ENCODE data around the gene PRM2. TPM values are rescaled to one million over a fixed set of nuclear protein-coding genes. Genes with fewer than 3 reads are reported as not detected.
A peak's percentile ranks its signal among the peaks of the same experiment; 100 is the strongest.

Gene PRM2
- total RNA-seq, 1 donor from 2014 or later = not detected

DNA sequence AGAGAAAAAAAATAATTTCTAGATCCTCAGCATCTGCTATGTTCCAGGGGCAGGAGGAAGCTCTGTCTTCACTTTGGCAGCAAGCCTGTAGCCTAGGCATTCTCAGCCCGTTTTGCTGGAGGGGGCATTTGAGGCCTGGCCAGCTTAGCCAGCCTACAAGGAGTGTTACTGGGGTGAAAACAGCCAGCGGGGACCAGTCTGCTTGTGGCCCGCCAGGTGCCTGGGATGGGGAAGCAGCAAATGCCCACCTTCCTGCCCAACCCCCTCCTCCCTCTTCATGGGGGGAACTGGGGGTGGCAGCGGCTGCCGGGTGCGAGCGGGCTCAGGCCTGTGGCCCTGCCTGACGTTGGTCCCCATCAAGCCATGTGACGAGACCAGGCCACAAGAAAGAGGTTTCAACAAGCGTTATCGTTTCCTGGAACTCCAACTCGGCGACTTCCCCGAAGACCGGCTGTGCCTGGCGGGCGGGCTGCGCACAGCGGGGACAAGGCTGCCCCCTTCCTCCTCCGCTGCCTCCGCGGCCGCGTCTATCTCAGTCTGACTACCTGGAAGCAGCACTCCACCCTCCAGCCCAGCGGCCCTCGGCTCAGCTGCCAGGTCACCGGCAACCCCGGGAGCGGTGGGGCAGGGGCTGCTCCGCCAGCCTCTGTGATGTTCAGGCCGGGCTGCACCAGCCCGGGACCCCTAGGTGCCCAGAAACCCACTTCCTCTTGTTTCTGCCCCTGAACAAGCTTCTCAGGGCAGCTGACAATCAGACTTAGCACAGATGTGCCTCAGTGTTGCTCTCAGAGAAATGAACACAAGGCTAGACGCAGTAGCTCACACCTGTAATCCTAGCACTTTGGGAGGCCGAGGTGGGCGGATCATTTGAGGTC is 43.2 kb downstream of the PRM2 start:
- DNase-seq (peak; percentile 87), ATAC-seq (peak; percentile 79)
- H3K4me1 ChIP-seq = peaks cover 17% of the 10 kb centered on the region
- H3K9me3 ChIP-seq = no peaks in the 10 kb centered on the region
- intact Hi-C loops (cut with DNase I) = no loop called here
- H3K27me3 ChIP-seq = no peaks in the 10 kb centered on the region
- H3K4me3 ChIP-seq = no peak overlapping the region
- H3K36me3 ChIP-seq = no peaks in the 10 kb centered on the region
- TF ChIP-seq, protein P1, sequence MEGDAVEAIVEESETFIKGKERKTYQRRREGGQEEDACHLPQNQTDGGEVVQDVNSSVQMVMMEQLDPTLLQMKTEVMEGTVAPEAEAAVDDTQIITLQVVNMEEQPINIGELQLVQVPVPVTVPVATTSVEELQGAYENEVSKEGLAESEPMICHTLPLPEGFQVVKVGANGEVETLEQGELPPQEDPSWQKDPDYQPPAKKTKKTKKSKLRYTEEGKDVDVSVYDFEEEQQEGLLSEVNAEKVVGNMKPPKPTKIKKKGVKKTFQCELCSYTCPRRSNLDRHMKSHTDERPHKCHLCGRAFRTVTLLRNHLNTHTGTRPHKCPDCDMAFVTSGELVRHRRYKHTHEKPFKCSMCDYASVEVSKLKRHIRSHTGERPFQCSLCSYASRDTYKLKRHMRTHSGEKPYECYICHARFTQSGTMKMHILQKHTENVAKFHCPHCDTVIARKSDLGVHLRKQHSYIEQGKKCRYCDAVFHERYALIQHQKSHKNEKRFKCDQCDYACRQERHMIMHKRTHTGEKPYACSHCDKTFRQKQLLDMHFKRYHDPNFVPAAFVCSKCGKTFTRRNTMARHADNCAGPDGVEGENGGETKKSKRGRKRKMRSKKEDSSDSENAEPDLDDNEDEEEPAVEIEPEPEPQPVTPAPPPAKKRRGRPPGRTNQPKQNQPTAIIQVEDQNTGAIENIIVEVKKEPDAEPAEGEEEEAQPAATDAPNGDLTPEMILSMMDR (IDR thresholded peaks at IDR 0.05) = no peak
- peak overlapping the region; percentile 78 for H3K27ac ChIP-seq

DNA sequence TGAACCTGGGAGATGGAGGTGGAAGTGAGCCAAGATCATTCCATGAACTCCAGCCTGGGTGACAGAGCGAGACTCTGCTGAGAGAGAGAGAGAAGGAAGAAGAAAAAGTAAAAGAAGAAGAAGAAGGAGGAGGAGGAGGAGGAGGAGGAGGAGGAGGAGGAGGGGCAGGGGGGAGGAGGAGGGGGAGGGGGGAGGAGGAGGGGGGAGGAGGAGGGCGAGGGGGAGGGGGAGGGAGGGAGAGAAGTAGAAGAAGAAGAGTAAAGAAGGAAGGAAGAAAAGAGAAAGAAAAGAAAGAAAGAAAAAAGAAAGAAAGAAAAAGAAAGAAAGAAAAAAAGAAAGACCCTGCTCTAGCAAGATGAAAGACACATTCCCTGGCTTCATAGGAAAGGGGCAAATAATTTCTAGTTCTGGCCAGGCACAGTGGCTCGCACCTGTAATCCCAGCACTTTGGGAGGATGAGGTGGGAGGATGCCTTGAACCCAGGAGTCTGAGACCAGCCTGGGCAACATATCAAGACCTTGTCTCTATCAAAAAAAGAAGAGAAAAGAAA is 43.9 kb downstream of the PRM2 start:
- ATAC-seq = no peak
- Histone ChIP-seq H3K36me3 (no peaks in the 10 kb centered on the region), H3K9me3 (no peaks in the 10 kb centered on the region), H3K4me3 (no peak overlapping the region), H3K27me3 (no peaks in the 10 kb centered on the region), H3K27ac (peak overlapping the region; percentile 78), H3K4me1 (peaks cover 17% of the 10 kb centered on the region)
- no peak for DNase-seq
- TF ChIP-seq, protein P1 (IDR thresholded peaks at IDR 0.05) = no peak
- intact Hi-C loops (cut with DNase I) = no loop called here

DNA sequence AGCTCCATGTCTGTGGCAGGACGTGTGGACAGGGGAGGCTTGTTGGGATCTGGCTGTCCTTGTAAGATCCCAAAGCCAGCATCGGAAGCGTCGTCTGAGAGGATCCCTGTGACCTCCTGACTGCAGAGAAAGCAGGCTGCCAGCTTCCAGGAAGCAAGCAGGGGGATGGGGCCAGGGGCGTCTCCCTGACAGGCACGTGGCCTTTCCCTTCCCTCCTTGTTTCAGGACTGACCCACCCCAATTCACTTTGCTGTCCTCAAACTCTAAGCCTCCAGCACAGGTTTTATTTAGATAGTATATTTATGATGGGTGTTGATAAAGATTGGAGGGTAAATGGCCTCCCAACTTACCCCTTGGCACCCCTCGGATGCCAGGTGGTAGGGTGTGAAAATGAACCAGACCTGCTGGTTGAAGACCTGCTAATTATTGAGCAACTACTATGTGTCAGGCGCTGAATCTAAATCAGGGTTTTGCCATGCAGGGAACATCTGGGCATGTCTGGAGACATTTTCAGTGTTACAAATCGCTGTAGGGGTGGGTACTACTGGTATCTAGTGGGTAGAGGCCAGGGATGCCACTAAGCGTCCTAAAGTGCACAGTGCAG is 44.8 kb downstream of the PRM2 start:
- Histone ChIP-seq H3K9me3 (no peaks in the 10 kb centered on the region), H3K4me1 (peaks cover 12% of the 10 kb centered on the region), H3K4me3 (no peak overlapping the region), H3K27me3 (no peaks in the 10 kb centered on the region), H3K27ac (no peak overlapping the region), H3K36me3 (no peaks in the 10 kb centered on the region)
- intact Hi-C loops (cut with DNase I) = no loop called here
- no peak for DNase-seq
- no peak for ATAC-seq
- TF ChIP-seq, protein P1 (IDR thresholded peaks at IDR 0.05) = no peak

DNA sequence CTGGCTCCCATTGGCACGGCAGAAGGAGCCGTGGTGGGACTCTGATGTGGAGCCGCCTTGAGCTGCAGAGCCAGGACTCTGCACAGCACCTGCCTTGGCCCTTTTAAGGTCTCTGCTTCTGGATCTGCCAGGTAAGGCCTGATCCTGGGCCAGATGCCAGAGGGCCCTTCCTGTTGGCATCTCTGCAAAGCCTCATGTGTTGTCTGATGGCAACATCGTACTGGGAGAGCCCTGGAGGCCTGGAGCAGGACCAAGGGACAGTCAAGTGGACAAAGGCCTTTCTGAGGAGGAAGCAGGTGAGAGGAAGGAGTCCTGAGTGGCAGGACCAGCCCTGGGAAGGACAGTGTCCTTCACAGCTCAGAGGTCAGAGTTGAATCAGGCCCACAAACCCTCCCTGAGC is 46.4 kb downstream of the PRM2 start:
- ATAC-seq (no peak), DNase-seq (no peak)
- Histone ChIP-seq H3K27ac (no peak overlapping the region), H3K36me3 (no peaks in the 10 kb centered on the region), H3K9me3 (no peaks in the 10 kb centered on the region), H3K4me1 (peaks cover 20% of the 10 kb centered on the region), H3K27me3 (no peaks in the 10 kb centered on the region), H3K4me3 (no peak overlapping the region)
- intact Hi-C loops (cut with DNase I) = no loop called here
- TF ChIP-seq, protein P1 (IDR thresholded peaks at IDR 0.05) = no peak

DNA sequence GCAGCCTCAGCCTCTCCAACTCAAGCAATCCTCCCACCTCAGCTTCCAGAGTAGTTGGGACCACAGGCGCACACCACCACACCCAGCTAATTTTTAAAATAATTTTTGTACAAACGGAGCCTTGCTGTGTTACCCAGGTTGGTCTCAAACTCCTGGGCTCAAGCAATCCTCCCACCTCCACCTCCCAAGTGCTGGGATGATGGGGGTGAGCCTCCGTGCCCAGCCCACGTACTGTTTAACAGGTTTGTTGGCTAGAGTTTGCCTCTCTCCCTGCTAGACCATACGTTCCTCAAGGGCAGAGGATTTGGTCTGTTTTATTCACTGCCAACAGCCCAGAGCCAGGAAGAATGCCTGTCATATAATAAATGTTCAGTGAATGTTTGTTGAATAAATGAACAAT is 46.8 kb downstream of the PRM2 start:
- Histone ChIP-seq H3K27me3 (no peaks in the 10 kb centered on the region), H3K4me3 (no peak overlapping the region), H3K36me3 (no peaks in the 10 kb centered on the region), H3K4me1 (peaks cover 24% of the 10 kb centered on the region), H3K27ac (no peak overlapping the region), H3K9me3 (no peaks in the 10 kb centered on the region)
- no peak for ATAC-seq
- intact Hi-C loops (cut with DNase I) = no loop called here
- no peak for DNase-seq
- TF ChIP-seq, protein P1 (IDR thresholded peaks at IDR 0.05) = no peak
